DND-41 (cell line): ENCODE measurements around the gene ATP1B1.

Experiments
- EZH2 ChIP-seq: IDR thresholded peaks from 3 replicates; pipeline ENCODE4 v1.6.1; 2012; ENCODE audit warnings: borderline replicate concordance, low read depth, mild to moderate bottlenecking, moderate library complexity, low read length, inconsistent platforms; ENCODE audit not compliant: severe bottlenecking
- TF ChIP-seq, protein P1 (sequence below): IDR thresholded peaks from 2 replicates; pipeline ENCODE4 v1.5.1; 2012; ENCODE audit warnings: borderline replicate concordance, low read length, moderate library complexity, mild to moderate bottlenecking; ENCODE audit not compliant: poor library complexity, severe bottlenecking; ENCODE audit errors: extremely low read depth

DNA sequence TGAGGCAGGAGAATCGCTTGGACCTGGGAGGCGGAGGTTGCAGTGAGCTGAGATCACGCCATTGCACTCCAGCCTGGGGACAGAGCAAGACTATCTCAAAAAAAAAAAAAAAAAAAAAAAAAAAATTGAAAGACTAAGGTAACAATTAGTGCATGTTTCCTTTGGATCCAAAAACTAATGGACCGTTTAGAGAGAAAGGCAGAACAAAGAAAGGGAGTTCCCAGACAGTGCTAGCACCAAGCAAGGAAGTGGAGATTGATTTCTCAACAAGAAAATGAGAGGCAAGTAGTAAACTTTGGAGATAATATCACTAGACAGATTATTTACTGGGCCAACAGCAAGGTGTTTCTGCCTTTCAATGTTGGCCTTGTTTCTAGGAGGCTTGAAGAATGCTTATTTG is 24.2 kb downstream of the ATP1B1 start:
- TF ChIP-seq EZH2 = no peak
- TF ChIP-seq, protein P1, sequence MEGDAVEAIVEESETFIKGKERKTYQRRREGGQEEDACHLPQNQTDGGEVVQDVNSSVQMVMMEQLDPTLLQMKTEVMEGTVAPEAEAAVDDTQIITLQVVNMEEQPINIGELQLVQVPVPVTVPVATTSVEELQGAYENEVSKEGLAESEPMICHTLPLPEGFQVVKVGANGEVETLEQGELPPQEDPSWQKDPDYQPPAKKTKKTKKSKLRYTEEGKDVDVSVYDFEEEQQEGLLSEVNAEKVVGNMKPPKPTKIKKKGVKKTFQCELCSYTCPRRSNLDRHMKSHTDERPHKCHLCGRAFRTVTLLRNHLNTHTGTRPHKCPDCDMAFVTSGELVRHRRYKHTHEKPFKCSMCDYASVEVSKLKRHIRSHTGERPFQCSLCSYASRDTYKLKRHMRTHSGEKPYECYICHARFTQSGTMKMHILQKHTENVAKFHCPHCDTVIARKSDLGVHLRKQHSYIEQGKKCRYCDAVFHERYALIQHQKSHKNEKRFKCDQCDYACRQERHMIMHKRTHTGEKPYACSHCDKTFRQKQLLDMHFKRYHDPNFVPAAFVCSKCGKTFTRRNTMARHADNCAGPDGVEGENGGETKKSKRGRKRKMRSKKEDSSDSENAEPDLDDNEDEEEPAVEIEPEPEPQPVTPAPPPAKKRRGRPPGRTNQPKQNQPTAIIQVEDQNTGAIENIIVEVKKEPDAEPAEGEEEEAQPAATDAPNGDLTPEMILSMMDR = no peak
